H9 (cell line): ENCODE data around the gene PREX1. TPM values are rescaled to one million over a fixed set of nuclear protein-coding genes. Genes with fewer than 3 reads are reported as not detected.

ENCODE experiments used
- DNase-seq: peaks from one replicate; pipeline ENCODE4 v3.0.0-alpha.2; 2017
- H2AFZ ChIP-seq: one replicate; pipeline ENCODE4 v1.6.1; 2013; ENCODE audit warnings: mild to moderate bottlenecking, low read length, control low read depth, moderate library complexity
- H2AK5ac ChIP-seq: 2 replicates; pipeline ENCODE4 v1.6.1; 2013; ENCODE audit warnings: low read length, control low read depth, mixed read lengths; ENCODE audit not compliant: insufficient read length
- H2BK120ac ChIP-seq: one replicate; pipeline ENCODE4 v1.6.1; 2013; ENCODE audit warnings: low read depth, mild to moderate bottlenecking, low read length, control low read depth, inconsistent platforms; ENCODE audit not compliant: poor library complexity, severe bottlenecking
- H2BK12ac ChIP-seq: 2 replicates; pipeline ENCODE4 v1.6.1; 2013; ENCODE audit warnings: low read length, control low read depth, mixed read lengths, low read depth; ENCODE audit not compliant: insufficient read length
- H2BK15ac ChIP-seq: 2 replicates; pipeline ENCODE4 v1.6.1; 2013; ENCODE audit warnings: low read depth, low read length, control low read depth
- H2BK20ac ChIP-seq: one replicate; pipeline ENCODE4 v1.6.1; 2013; ENCODE audit warnings: low read depth, mild to moderate bottlenecking, low read length, control low read depth, inconsistent platforms; ENCODE audit not compliant: poor library complexity, severe bottlenecking
- H2BK5ac ChIP-seq: 2 replicates; pipeline ENCODE4 v1.6.1; 2013; ENCODE audit warnings: low read length, control low read depth, mixed read lengths; ENCODE audit not compliant: insufficient read length
- H3K14ac ChIP-seq: 2 replicates; pipeline ENCODE4 v1.6.1; 2013; ENCODE audit warnings: low read length, control low read depth; ENCODE audit not compliant: insufficient read depth
- H3K18ac ChIP-seq: 2 replicates; pipeline ENCODE4 v1.6.1; 2013; ENCODE audit warnings: low read depth, mild to moderate bottlenecking, mixed read lengths, low read length, control low read depth; ENCODE audit not compliant: insufficient read length
- H3K23ac ChIP-seq: 2 replicates; pipeline ENCODE4 v1.6.1; 2013; ENCODE audit warnings: low read length, control low read depth, mixed read lengths, low read depth; ENCODE audit not compliant: insufficient read length
- H3K23me2 ChIP-seq: 2 replicates; pipeline ENCODE4 v1.6.1; 2013; ENCODE audit warnings: low read depth, mild to moderate bottlenecking, mixed read lengths, low read length, control low read depth; ENCODE audit not compliant: insufficient read length, poor library complexity, severe bottlenecking
- H3K27ac ChIP-seq: 2 replicates; pipeline ENCODE4 v1.5.1; 2013; ENCODE audit warnings: low read length, control low read depth, mixed read lengths, low read depth; ENCODE audit not compliant: insufficient read length
- H3K27me3 ChIP-seq: 2 replicates; pipeline ENCODE4 v1.6.1; 2013; ENCODE audit warnings: low read length, control low read depth, inconsistent platforms; ENCODE audit not compliant: insufficient read depth
- H3K4ac ChIP-seq: 2 replicates; pipeline ENCODE4 v1.6.1; 2013; ENCODE audit warnings: low read depth, mild to moderate bottlenecking, control low read depth, inconsistent platforms, low read length, moderate library complexity
- H3K4me1 ChIP-seq: 2 replicates; pipeline ENCODE4 v1.6.1; 2013; ENCODE audit warnings: low read length, control low read depth, inconsistent platforms; ENCODE audit not compliant: insufficient read depth
- H3K4me2 ChIP-seq: 2 replicates; pipeline ENCODE4 v1.6.1; 2013; ENCODE audit warnings: low read length, control low read depth, mixed read lengths; ENCODE audit not compliant: insufficient read length, insufficient read depth
- H3K56ac ChIP-seq: 2 replicates; pipeline ENCODE4 v1.6.1; 2013; ENCODE audit warnings: low read depth, mild to moderate bottlenecking, mixed read lengths, low read length, control low read depth; ENCODE audit not compliant: insufficient read length
- H3K79me1 ChIP-seq: 2 replicates; pipeline ENCODE4 v1.6.1; 2013; ENCODE audit warnings: low read depth, mild to moderate bottlenecking, moderate library complexity, low read length, control low read depth, inconsistent platforms; ENCODE audit not compliant: insufficient read depth, poor library complexity, severe bottlenecking
- H3K79me2 ChIP-seq: 2 replicates; pipeline ENCODE4 v1.6.1; 2013; ENCODE audit warnings: low read length, control low read depth, inconsistent platforms; ENCODE audit not compliant: insufficient read depth
- H3K9ac ChIP-seq: 2 replicates; pipeline ENCODE4 v1.6.1; 2013; ENCODE audit warnings: low read length, control low read depth, mixed read lengths; ENCODE audit not compliant: insufficient read length; ENCODE audit errors: extremely low read depth
- H3K9me3 ChIP-seq: one replicate; pipeline ENCODE4 v1.6.1; 2013; ENCODE audit warnings: low read depth, low read length, inconsistent platforms; ENCODE audit not compliant: control insufficient read depth
- H3T11ph ChIP-seq: one replicate; pipeline ENCODE4 v1.6.1; 2013; ENCODE audit warnings: mild to moderate bottlenecking, low read length, control low read depth, inconsistent platforms
- H4K20me1 ChIP-seq: one replicate; pipeline ENCODE4 v1.6.1; 2013; ENCODE audit not compliant: control insufficient read depth, insufficient read length, insufficient read depth
- H4K5ac ChIP-seq: 2 replicates; pipeline ENCODE4 v1.6.1; 2013; ENCODE audit warnings: low read depth, mild to moderate bottlenecking, mixed read lengths, low read length, control low read depth; ENCODE audit not compliant: insufficient read length
- H4K8ac ChIP-seq: replicated peaks from 2 replicates; pipeline ENCODE4 v1.6.1; 2013; ENCODE audit warnings: low read length, control low read depth, mixed read lengths, low read depth; ENCODE audit not compliant: insufficient read length
- H4K91ac ChIP-seq: 2 replicates; pipeline ENCODE4 v1.6.1; 2013; ENCODE audit warnings: low read depth, mild to moderate bottlenecking, moderate library complexity, mixed read lengths, low read length, control low read depth; ENCODE audit not compliant: insufficient read length
- H3K27ac Mint-ChIP-seq, 3 experiments: 2 replicates in 2 of 3; 3 replicates in 1 of 3; pipeline ENCODE4 v1.8.0; 2020 to 2021; ENCODE audit warnings: mixed read lengths in 3 of 3, mild to moderate bottlenecking in 1 of 3, moderate library complexity in 1 of 3
- H3K27me3 Mint-ChIP-seq: 2 replicates; pipeline ENCODE4 v1.8.0; 2021; ENCODE audit warnings: low read depth, mild to moderate bottlenecking, moderate library complexity, mixed read lengths
- H3K36me3 Mint-ChIP-seq, 3 experiments: 2 replicates in 2 of 3; 3 replicates in 1 of 3; pipeline ENCODE4 v1.8.0; 2020 to 2021; ENCODE audit warnings: low read depth in 3 of 3, mixed read lengths in 3 of 3; ENCODE audit not compliant: insufficient read depth in 1 of 3
- H3K4me1 Mint-ChIP-seq, 2 experiments: 2 replicates each; pipeline ENCODE4 v1.8.0; 2020; ENCODE audit warnings: mixed read lengths in 2 of 2
- H3K4me3 Mint-ChIP-seq, 2 experiments: 2 replicates in 1 of 2; 3 replicates in 1 of 2; pipeline ENCODE4 v1.8.0; 2020 to 2021; ENCODE audit warnings: mild to moderate bottlenecking in 2 of 2, mixed read lengths in 2 of 2, moderate library complexity in 1 of 2
- H3K9me3 Mint-ChIP-seq, 2 experiments: 2 replicates in 1 of 2; 3 replicates in 1 of 2; pipeline ENCODE4 v1.8.0; 2020; ENCODE audit warnings: mild to moderate bottlenecking in 2 of 2, mixed read lengths in 2 of 2, moderate library complexity in 1 of 2
- WGBS: extraction: QIAGEN DNeasy Blood & Tissue Kit; methylation state at CpG from one replicate; pipeline ENCODE4 v1.1.7; 2013; ENCODE audit warnings: missing lambda C conversion rate, low lambda C conversion rate, mixed read lengths; ENCODE audit not compliant: insufficient read length; ENCODE audit errors: extremely low coverage; 5-methylcytosine and 5-hydroxymethylcytosine counted together
- total RNA-seq: library from RNA; stranded (reverse); gene quantifications from 2 replicates; pipeline ENCODE4 v1.2.1, GENCODE V29; 2021
- TF ChIP-seq, protein P1 (sequence below): fragments of 200-600 bp; sonication (generic); conservative IDR thresholded peaks from 3 replicates; pipeline ENCODE4 v1.8.0; 2021; ENCODE audit warnings: antibody characterized with exemption, mild to moderate bottlenecking

PREX1 gene
- total RNA-seq, 1 experiment from 2014 or later, result 6.6 TPM

DNA sequence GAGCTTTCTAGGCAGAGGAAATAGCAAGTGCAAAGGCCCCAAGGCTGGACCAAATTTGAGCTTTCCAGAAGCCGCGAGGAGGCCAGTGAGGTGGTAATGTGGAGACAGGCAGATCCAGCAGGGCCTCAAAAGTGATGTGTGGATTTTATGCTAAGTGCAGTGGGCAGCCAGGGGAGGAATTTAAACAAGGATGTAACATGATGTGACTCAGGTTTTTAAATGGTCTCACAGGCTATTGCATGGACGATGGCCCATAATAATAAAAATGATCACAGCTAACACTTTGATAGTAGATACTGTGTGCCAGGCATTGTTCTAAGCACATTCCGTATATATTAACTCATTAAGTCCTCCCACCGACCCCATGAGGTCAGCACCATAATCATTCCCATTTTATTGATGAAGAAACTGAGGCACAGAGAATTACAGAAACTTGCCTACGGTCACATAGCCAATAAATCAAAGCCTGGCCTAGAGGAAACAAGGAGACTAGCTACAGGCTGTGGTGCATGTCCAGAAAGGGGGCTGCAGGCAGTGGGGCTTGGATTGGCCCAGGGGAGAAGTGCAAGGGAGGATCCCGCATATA, 18.0 kb upstream of the PREX1 start:
- peaks cover 12 to 17% of the 10 kb centered on the region in 2 experiments for H3K4me1 Mint-ChIP-seq
- Histone ChIP-seq H2AK5ac (no peak overlapping the region), H3K18ac (no peak overlapping the region), H3K56ac (no peak overlapping the region), H3K27ac (no peak overlapping the region), H4K8ac (no peak overlapping the region), H2BK120ac (no peak overlapping the region), H3K23ac (no peak overlapping the region), H3K79me2 (no peaks in the 10 kb centered on the region), H3K79me1 (no peaks in the 10 kb centered on the region), H3K4me2 (no peak overlapping the region), H3K23me2 (no peaks in the 10 kb centered on the region), H3T11ph (no peak overlapping the region), H2BK5ac (no peak overlapping the region), H3K27me3 (no peaks in the 10 kb centered on the region), H3K14ac (no peak overlapping the region), H3K4ac (no peak overlapping the region), H4K5ac (no peak overlapping the region), H2BK15ac (no peak overlapping the region), H2AFZ (no peak overlapping the region), H3K9me3 (no peaks in the 10 kb centered on the region), H3K9ac (no peak overlapping the region), H4K20me1 (no peaks in the 10 kb centered on the region), H2BK20ac (no peak overlapping the region), H3K4me1 (no peaks in the 10 kb centered on the region), H2BK12ac (no peak overlapping the region), H4K91ac (no peak overlapping the region)
- TF ChIP-seq, protein P1, sequence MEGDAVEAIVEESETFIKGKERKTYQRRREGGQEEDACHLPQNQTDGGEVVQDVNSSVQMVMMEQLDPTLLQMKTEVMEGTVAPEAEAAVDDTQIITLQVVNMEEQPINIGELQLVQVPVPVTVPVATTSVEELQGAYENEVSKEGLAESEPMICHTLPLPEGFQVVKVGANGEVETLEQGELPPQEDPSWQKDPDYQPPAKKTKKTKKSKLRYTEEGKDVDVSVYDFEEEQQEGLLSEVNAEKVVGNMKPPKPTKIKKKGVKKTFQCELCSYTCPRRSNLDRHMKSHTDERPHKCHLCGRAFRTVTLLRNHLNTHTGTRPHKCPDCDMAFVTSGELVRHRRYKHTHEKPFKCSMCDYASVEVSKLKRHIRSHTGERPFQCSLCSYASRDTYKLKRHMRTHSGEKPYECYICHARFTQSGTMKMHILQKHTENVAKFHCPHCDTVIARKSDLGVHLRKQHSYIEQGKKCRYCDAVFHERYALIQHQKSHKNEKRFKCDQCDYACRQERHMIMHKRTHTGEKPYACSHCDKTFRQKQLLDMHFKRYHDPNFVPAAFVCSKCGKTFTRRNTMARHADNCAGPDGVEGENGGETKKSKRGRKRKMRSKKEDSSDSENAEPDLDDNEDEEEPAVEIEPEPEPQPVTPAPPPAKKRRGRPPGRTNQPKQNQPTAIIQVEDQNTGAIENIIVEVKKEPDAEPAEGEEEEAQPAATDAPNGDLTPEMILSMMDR, result no peak
- WGBS, result no CpG with 5 or more reads among the region's 7 CpGs
- no peak overlapping the region for H3K27ac Mint-ChIP-seq
- no peaks in the 10 kb centered on the region for H3K36me3 Mint-ChIP-seq
- H3K9me3 Mint-ChIP-seq, result no peaks in the 10 kb centered on the region; a peak in 1 of 5 replicates
- H3K27me3 Mint-ChIP-seq, result peaks cover 5% of the 10 kb centered on the region
- H3K4me3 Mint-ChIP-seq, result no peak overlapping the region
- no peak for DNase-seq
